Activated CD4-positive, alpha-beta T cell treated with anti-CD3 and anti-CD28 coated beads for 4 hours (primary cell): ENCODE results near the gene GTSE1.
A peak's percentile ranks its signal among the peaks of the same experiment; 100 is the strongest.
"Not testable (repeated sequence)": the region's sequence is repeated elsewhere in the genome, so short reads cannot be mapped to it uniquely, and the experiment has no call there.

ENCODE experiments used
- DNase-seq, 2 donors: peaks; one replicate each; pipeline ENCODE4 v3.0.0-alpha.2; 2020

The GTSE1 gene, protein sequence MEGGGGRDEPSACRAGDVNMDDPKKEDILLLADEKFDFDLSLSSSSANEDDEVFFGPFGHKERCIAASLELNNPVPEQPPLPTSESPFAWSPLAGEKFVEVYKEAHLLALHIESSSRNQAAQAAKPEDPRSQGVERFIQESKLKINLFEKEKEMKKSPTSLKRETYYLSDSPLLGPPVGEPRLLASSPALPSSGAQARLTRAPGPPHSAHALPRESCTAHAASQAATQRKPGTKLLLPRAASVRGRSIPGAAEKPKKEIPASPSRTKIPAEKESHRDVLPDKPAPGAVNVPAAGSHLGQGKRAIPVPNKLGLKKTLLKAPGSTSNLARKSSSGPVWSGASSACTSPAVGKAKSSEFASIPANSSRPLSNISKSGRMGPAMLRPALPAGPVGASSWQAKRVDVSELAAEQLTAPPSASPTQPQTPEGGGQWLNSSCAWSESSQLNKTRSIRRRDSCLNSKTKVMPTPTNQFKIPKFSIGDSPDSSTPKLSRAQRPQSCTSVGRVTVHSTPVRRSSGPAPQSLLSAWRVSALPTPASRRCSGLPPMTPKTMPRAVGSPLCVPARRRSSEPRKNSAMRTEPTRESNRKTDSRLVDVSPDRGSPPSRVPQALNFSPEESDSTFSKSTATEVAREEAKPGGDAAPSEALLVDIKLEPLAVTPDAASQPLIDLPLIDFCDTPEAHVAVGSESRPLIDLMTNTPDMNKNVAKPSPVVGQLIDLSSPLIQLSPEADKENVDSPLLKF

DNA sequence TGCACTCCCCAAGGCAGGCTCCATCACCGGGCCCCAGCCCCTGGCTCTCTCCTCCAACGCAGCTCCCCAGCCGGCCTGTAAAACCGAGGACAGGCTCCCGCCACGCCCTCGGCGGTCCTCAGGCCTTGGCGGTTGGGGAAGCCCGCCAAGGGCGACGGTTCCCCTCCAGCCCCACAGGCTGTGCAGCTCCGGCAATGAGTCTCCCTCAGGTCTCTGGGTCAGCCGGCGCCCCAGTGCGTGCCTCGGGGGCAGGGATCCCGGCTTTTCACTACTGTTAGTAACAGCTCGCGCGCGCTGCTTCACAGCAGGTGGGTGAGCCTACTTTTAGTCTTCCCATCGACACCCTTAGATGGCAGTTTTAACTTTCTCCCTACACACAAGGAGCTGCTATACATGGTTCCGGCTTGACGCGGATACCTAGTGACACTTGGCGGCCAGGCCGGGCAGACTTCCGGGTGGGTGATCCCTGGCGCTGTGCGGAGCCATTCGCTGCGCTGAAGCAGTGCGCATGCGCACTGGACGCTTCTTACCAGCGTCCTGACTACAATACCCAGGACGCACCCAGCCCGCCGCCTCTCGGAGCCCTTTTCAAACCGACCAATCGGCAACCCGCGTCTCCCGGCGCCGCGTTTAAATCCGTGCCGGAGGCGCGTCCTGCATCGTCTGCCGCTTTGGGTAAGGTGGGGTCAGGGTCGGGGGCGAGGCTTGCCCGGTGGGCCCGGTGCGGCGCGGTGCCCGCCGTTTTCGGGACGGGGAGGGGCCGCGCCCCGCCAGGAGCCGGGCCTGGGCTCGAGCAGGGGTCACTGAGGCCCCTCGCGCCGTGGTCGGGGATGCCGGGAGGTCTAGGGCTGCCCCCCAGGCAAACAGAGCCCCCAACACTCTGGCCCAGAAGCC lies at the start of gene GTSE1:
TSS of gene GTSE1 (plus strand) at position 614 of the 894 bp plus-strand sequence. CDS start 531 bp downstream, outside the sequence.
- peak; percentile 94 to 98 for DNase-seq

DNA sequence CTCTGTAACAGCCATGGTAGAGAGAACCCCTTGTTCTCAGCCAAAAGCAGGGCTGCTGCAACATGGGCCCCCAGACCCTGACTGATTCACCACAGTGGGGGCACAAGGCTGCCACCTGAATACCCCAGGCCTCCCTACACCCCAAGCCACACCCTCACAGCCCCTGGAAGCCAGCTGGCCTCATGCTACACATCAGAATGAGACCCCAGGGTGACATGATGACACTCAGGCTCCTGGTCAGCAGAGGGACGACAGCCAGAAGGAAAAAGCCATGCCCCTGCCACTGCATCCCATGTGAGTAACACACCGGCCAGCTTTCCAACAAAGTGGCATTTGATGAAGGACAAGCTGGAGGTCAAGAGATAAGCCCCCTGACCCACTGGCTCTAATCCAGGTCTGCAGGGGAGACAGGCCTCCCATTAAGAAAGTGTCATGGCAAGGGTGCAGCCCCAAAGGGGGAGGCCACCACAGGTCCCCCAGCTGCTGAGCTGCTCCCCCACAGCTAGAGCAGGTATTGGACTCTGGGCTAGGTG lies 49.2 kb upstream of the GTSE1 start:
- no peak for DNase-seq

DNA sequence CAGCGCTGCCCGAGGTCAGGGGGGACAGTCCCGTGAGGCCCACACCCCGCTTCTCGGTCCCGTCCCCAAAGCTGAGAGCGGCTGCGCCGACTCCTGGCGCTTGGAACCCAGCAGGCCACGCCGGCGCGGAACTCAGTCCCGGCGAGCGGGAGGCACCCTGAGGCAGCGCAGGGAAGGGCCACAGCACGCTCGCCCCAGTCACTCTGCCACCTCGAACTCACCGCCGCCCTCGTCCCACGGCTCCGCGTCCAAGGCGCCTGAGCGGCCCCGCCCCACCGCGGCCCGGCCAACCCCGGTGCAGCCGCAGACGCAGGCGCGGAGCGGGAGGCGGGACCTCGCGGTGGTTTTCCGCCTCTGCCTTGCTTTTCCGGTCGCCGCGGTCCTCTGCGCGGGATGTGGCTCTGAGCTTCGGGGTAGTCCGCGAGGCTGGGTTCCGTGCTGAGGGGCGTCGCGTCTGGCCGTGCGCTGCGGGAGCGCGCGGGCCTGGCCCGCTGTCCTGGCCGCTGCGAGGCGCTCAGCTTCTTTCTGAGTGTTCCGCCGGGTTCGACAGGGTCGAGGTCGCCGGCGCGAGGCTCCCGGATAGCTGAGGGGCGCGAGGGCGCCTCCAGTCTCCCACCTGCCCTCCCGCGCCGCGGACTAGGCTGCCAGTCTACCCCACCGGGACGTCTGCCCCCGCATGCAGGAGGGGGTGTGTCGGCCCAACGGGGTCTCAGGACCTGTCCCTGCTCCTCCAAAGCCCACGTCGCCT lies 46.5 kb upstream of the GTSE1 start, which contains the start of gene CDPF1:
TSS of gene CDPF1 (minus strand) at position 259 of the 748 bp plus-strand sequence. CDS start 2,009 bp downstream, outside the sequence.
- peak; percentile 89 for DNase-seq

DNA sequence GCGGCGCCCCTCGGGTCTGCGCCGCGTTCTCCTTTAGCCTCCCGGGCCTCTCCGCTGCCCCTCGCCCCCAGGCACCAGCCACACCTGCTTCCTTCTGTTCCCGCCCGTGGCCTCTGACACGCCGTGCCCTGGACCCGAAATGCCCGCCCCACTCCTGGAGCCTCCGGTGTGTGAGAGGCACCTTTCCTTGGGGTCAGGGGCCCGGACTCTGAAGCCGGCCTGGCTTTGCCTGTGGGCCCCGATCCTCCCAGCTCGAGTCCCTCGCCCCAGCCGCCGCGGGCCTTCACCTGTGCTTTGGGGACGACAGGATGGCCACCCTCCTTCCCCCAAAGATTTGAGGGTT lies 45.9 kb upstream of the GTSE1 start:
- DNase-seq: peak; percentile 4 to 12

DNA sequence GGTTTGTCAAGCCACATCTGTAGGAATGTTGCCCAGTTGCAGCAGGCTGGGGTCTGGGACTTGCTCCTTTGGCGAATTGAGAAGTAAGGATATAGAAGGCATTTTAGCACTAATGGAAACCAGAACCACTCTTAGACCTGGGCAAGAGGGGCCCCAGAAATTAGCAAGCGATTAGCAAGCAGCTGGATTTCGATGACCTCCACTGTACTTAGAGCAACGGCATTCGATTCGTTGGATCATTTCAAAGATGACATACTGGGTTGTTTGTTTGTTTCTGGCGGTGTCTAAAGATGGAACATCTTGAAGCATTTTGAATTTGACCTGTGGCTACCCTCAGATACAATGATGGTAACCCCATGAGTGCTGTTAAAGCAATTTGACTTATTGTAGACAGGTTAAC lies 45.4 kb upstream of the GTSE1 start:
- DNase-seq: no peak

DNA sequence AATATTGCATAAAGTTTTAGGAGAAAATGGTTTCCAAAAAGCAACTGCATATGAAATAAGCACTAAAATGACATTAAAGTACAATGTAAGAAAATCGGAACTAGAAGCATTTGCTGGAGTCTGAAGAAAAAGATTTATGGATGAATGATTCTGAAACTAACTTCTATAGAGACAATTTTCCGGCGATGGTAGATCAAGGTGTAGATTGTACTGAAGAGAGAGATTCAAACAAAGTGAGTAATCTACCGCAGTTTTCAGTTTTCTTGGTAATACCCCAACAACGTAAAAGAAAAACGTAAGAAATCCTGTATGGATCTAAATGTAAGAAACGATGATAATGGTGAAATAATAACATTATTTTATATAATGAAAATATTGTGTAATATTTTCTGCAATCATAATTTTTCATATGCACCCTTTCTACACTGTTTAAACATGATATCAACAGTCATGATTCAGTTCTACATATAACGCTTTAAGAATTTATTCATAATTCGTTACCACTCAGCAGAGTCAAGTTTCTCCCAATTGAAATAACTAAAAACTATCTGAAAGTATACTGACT lies 44.8 kb upstream of the GTSE1 start:
- no peak for DNase-seq

DNA sequence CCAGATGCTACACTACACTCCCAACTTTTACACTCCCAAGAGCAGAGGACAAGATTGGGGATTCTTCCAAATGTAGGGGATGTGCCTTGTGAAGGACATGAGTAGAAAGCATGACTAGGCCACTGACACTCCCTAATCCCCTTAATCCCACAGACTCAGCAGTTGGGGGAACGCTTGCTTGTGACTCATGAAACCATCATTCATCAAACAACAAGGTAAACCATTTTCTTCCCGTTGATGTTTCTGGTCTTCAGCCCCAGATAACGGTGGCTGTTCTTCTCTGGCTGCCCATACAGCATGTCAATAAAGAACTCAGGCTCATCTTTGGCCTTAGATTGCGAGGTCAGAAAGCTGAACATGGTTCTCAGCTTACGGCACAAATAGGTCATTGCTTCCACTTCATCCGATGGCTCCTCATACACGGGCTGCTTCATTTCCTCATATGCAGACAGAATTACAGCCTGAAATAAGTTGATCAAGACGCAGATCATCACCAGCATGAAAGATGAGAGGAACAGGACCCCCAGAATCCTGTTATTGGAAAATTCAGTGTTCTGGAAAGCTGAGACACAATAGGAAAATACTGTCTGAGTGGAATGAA lies 40.2 kb upstream of the GTSE1 start:
- DNase-seq: no peak

DNA sequence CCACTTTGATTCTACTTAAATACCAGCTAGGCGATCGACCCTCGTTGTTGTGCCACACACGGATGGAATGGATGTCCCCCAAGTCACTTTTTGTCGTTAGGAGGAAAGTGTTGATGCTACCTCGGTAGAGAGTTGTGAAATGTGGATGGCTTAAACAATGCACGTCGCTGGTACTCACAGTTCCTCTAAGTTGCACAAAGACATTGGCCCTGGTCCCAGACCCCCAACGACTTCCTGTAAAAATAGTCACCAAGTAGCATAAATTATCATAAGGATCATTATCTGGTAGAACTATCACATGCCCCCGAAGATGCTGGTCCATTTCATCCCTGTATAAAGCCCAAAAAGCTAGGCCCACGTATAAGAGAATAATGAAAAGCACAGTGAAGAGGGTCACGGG lies 37.3 kb upstream of the GTSE1 start:
- no peak for DNase-seq

DNA sequence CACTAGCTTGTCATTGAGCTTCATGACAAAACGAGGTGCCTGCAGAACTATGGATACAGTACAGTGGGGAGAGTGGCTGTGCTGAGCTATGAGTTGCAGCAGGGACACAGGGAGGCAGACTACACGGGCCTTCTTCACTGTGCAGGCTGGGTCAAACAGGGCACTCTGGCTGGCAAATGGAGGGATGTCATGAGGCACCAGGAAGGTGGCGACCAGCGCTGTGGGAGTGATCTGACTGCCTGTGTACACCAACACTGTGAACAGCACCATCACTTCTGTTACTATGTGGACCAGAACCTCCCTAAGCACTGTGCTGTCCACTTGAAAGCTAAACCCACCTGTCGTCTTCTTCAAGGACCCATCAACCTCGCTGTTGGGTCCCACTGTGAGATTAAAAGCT lies 36.6 kb upstream of the GTSE1 start:
- no peak for DNase-seq

DNA sequence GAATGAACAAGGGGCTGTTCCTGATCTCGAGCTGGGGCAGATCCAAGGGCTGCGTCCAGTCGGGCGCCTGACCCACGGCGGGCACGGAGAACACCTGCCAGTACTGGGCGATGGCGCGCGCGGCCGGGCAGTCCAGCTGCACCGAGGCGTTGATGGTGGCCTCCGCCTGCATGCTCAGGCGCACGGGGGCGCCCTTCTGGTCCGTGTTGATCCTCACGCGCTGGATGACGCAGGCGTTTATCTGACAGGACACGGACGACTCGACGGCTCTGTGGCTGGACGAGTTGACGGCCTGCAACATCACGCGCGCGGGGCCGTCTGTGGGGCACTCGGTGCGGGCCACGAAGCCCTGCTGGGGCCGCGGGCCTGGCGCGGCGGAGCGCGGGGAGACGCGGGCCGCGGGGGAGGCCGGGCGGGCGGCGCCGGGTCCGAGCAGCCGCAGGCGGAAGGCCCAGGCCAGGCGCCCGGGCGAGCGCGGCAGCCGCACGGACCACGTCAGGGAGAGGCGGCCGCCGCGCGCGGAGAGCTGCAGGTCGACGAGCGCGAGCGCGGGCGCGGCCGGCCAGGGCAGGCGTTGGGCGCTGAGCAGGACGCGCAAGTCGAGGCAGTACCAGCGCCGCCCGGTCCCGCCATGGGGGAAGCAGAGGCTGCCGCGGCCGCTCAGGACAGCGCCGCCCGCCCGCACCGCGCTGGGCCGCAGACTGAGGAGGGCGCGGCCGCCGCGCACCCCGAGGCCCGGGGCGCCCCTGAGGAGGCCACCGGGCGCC lies 34.0 kb upstream of the GTSE1 start:
- no peak for DNase-seq

DNA sequence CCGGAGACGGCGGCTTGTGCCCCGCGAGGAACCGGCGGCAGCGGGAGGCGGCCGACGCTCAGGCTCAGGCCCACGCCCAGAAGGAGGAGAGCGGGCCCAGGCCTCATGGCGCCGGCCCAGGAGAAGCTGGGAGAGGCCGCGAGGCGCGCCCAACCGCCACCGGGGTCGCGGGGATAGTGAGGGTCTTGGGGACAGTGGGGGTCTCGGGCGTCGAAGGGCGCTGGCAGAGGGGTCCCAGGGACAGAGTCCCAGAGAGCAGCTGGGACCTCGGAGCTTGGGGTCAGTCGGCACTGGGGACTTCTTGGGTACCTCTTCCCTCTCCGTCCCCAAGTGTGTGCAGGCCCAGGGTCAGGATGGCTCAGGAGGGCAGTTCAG lies 33.5 kb upstream of the GTSE1 start, which contains the start of gene PKDREJ:
TSS of gene PKDREJ (minus strand) at position 128 of the 375 bp plus-strand sequence. CDS start at position 107, 21 bp downstream.
- no peak for DNase-seq

DNA sequence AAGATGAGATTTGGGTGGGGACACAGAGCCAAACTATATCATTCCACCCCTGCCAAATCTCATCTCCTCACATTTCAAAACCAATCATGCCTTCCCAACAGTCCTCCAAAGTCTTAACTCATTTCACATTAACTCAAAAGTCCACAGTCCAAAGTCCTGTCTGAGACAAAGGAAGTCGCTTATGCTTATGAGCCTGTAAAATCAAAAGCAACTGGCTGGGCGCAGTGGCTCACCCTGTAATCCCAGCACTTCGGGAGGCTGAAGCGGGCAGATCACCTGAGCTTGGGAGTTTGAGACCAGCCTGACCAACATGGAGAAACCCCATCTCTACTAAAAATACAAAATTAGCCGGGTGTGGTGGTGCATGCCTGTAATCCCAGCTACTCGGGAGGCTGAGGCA lies 32.1 kb upstream of the GTSE1 start:
- DNase-seq: not testable (repeated sequence)

DNA sequence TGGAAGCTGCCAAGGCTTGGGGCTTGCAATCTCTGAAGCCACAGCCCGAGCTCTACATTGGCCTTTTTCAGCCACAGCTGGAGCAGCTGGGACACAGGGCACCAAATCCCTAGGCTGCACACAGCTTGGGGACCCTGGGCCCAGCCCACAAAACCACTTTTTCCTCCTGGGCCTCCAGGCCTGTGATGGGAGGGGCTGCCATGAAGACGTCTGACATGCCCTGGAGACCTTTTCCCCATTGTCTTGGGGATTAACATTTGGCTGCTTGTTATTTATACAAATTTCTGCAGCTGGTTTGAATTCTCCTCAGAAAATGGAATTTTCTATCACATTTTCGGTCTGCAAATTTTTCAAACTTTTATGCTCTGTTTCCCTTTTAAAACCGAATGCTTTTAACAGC lies 31.0 kb upstream of the GTSE1 start:
- not testable (repeated sequence) for DNase-seq

DNA sequence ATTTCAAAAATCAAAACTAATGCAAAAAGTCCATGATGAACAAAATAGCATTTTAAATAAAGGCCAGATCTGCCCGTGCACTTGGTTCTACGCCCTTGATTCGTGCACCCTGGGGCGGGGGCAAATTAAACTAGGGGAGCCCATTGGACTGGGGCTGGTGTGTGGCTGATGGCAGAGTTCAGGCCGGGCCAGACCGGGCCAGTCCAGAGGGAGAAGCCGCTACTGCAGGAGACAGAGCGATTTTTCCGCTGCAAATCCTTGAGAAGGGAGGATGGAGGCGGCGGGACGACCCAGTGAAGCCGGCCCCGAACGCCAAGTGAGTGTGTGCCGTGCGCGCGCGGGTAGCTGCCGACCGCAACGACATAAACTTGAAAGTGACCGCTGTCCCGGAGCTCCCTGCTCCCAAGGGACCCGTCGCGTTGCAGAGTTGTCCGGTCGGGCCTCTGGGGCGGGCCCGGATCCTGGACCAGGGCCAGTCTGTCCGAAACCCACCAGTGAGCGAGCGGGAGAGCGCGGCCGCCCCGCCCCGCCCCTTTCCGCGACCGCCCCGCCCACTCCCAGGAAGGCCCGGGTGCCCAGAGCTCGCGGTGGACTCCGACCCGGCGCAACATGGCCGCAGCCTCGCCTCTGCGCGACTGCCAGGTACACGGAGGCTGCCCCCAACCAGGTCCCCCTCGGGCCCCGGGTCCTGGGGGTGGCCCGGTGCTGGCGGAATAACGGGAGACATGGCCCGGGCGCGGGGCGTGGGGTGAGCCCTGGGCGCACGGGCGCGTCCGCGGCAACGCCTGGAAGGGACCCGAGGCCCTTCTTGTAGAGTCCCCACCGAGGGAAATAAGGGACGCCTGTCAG lies 29.0 kb upstream of the GTSE1 start, which contains the start of gene TTC38:
TSS of gene TTC38 (plus strand) at position 578 of the 849 bp plus-strand sequence. CDS start at position 610, 32 bp downstream.
- peak; percentile 33 to 41 for DNase-seq

DNA sequence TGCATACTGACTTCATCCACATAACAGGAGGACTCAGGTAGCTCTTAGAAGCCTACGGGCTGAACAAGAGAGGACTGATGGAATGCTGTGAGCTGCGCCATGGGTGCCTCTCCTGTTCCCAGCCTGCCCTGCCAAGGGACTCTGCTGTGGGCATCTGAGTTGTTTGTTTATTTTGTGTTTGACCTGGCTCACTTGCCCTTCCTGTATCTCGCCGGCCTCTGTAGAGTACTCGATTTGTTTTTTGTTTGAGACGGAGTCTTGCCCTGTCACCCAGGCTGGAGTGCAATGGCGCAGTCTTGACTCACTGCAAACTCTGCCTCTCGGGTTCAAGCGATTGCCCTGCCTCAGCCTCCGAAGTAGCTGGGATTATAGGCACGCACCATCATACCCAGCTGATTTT lies 27.1 kb upstream of the GTSE1 start:
- DNase-seq: no peak

DNA sequence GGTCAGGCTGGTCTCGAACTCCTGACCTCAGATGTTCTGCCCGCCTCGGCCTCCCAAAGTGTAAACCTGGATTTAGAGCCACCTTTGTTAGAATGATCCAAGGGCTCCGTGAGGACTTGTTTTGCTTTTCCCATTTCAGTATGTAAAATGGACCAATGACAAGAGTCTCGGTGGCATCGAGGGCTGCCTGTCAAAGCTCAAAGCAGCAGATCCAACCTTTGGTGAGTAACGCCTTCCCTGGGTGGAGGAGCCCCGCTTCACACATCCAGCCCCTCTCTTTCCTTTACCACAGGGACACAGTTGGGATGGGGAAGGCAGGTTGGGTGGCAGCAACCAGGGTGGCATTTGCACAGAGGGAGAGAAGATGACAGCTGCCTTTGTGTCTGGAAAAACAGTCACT lies 24.5 kb upstream of the GTSE1 start:
- no peak for DNase-seq

DNA sequence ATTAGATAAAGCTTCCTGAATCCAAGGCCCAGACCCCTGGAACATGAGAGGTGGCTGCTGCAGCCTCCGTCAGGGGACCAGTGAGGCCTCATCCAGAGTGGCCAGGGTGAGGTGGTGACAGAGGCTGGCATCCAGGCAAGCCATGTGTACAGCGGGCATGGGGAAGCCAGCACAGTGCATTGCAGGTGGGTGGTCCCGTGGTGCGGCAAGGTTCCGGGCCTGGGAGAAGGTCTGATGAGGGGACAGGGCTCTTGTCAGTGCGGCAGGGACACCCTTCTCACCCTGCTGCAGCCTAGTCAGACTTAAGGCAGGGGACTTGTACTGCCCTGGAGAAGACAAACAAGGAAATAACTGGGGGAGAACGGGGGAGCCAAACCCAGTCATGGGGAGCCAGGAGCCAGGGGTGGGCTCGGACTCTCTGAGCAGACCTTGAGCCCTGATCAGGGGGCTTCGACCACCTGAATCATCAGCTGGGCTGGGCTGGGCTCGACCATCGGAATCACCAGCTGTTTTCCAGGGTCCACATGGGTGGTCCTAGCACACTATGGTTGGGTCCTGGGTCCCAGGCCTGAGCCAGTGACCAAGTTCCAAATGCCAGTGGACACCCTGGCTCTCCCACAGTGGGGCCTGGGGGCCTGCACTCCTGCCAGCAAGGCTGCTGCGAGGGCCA lies 23.8 kb upstream of the GTSE1 start:
- DNase-seq: no peak

DNA sequence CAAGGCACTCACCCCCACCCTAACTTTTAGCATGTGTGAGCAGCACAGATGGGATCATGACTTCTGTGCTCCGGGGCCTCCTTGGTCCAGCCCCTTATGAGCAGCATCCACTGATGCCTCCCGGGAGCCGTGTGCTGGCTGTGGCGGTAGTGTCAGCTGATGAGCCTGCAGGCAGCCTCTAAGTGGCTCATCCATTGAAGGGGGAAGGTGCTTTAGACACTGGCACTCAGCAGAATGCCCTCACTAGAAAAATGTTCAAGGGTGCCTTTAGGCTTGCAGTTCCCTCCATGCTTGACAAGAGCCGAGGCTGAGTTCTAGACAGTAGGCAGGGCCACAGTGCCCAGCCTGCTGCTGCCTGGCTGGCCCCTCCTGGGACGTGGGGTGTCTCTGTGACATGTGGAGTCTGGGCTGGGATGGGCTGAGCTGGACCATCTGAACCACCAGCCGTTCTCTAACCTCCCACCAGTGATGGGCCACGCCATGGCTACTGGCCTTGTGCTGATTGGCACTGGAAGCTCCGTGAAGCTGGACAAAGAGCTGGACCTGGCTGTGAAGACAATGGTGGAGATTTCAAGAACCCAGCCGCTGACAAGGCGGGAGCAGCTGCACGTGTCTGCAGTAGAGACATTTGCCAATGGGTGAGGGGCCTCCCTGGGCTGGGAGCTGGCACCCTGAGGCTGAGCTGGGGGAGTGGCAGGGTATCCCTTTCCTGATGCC lies 23.1 kb upstream of the GTSE1 start:
- DNase-seq: no peak
